Measurements from ENCODE around the gene NHERF1.

The NHERF1 gene

DNA sequence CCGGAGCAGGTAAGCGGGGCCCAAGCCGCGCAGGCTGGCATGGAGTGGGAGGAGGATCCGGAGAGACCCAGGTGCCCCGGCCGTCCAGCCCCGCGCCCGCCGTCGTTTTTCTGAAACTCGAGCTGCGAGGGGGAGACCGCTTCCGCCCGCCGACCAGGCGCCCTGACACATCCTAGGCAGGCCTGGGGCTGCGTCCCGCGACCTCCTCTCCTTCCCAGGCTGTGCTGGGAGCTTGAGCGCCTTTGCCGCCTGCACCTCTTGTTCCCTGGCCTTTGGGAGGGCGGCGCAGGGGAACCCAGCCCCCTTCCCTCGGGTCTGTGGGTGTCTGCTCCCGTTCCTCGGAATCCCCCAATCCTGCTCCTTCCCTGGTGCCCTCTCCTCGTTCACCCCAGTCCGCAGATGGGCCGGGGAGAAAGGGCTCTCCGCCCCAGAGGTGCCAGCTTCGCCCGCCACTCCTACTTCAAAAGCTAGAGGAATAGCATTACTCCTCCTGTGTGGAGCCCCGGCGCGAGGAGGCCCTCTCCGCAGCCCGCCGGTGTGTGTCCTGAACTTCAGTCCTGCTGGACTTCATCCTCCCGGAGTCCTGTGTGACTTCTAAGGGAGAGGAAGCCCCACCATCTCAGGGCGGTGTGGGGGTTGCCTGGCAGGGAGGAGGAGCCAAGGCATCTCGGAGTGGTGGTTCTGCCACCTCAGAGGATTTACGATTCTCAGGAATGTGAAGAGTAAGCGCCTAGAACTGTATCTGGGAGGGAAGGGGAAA, 1.0 kb downstream of the NHERF1 start:
- DNase-seq (ENCODE audit: low read depth), result no peak

DNA sequence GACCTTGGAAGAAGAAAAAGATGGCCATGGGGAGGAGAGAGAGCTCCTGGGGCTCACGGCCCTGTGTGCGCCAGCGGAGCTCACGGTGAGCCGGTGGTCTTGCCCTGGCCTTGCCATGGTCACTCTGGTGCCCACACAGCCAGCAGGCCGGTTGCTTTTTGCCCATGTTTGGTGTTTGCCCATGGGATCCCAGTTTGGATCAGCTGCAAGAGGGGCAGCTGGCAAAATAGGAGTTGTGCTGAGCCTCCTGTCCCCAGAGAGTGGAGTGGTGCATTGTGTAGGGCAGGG, 1.6 kb downstream of the NHERF1 start:
- no peak for DNase-seq (ENCODE audit: low read depth)

DNA sequence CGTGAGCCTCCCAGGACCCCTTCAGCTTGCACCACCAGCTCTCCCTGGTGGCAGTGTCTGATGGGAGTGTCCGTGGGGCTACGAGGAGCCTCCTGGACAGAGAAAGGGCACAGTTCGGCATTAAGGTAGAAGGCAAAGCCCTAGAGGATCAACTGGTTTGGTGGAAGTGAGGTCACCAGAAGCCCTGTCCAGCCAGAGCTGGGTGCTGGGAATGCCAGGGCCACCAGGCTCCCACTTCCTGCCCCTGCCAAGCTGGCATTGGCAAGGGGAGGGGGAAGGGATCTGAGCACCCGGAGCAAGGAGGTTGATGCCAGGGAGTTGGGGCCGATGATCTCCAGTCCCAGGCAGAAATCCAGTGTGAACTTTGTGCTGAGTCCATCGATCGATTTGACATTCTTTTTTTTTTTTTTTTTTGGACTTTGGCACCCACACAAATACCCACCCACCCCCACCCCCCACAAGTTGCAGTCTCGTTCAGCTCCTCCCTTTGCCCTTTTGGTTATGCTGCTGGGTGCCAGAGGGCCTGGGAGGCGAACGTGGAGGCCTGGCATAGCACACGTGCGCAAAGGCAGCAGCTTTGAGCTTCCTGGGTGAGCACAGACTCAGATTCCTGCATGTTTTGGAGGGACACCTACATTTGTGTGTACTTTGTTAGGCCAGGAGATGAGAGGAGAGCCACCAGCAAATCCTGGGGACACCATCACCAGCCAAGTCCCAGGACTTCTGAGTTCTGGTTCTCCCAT, 2.1 kb downstream of the NHERF1 start:
- no peak for DNase-seq (ENCODE audit: low read depth)

DNA sequence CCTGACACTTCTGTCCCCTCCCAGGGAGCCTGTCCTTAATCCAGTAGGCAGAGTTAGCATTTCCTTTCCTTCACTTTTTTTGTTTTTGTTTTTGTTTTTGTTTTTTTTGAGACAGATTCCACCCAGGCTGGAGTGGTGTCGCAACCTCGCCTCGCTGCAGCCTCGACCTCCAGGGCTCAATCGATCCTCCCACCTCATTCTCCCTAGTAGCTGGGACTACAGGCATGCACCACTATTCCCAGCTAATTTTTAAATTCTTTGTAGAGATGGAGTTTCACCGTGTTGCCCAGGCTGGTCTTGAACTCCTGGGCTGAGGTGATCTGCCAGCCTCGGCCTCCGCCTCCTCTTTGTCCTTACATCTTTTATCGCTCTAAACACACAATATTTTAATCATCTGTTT, 4.0 kb downstream of the NHERF1 start:
- DNase-seq (ENCODE audit: low read depth), result no peak

DNA sequence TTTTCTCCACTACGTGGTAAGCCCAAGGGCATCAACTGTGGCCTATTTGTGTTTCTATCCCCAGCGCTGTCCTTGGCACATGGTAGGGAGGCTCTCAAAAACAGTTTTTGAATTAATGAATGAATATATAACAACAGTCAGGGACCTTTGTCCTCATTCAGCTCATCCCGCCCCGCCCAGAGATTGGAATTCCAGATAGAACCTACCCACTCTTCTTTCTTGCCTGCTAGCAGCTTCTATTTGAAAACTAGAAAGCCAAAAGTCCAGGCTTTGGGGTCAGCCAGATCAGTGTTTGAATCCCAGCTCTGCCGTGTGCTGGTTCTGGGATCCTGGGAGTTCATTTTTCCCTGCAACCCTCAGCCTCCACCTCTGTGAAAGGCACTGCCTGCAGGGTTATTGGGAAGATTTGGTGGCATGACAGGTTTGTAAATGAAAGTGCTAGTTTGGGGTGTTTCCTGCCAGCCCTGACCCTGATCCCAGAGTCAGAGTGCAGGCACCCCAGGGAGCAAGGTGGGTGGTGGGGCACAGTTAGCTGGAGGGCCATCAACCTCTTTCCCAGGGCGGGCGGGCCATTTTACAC, 4.5 kb downstream of the NHERF1 start:
- DNase-seq (ENCODE audit: low read depth), result no peak

DNA sequence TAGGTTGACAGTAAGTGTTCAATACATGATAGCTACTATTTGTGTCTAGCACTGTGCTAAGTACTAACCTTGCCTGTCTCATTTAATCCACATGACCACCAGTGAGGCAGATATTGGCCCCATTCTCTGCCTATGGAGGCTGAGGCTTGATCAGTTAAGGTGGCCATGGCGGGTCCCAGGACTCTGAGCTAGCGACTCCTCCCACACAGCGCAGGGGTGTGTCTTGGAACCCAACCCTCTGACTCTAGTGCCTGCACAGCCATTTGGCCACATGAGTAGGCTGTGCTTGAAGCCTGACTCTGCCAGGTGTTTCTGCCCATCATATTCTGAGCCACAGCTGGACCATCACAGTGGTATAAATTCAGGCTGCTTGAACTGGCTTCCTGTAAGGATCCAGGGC, 6.4 kb downstream of the NHERF1 start:
- no peak for DNase-seq (ENCODE audit: low read depth)

DNA sequence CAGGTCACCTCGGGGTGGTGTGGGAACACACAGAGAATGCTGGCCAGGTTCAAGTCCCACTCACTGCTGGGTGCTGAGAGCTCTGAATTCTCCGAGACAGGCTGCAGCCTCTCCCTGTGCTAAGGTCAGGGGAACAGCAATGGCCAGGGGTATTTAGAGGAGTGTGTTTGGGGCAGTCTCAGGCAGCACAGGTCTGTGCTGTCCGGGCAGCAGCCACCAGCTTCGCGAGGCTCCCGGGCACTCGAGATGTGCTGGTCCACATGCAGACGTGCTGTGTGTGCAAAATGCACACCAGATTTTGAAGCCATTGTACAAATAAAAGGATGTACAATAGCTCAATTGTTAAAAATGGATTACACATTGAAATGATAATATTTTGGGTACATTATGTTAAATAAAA, 7.1 kb downstream of the NHERF1 start:
- no peak for DNase-seq (ENCODE audit: low read depth)

DNA sequence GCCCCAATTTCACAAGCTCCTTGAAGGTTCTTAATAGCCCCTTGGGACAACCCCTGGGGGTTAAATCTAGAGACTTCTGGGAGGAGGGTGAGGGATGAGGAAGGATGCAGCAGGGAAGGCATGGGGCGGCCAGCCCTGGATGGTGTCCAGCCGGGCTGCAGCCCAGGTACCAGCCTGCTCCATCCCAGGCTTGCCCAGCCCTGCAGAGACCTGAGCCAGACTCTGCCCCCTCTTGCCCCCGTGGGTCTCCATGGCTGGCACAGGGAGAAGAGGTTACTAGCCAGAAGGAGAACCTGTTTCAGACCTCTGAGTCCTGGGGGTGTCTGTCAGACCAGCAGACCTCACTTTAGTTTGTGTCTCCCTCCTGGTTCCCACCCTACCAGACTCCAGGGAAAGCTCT, 8.5 kb downstream of the NHERF1 start:
- no peak for DNase-seq (ENCODE audit: low read depth)

DNA sequence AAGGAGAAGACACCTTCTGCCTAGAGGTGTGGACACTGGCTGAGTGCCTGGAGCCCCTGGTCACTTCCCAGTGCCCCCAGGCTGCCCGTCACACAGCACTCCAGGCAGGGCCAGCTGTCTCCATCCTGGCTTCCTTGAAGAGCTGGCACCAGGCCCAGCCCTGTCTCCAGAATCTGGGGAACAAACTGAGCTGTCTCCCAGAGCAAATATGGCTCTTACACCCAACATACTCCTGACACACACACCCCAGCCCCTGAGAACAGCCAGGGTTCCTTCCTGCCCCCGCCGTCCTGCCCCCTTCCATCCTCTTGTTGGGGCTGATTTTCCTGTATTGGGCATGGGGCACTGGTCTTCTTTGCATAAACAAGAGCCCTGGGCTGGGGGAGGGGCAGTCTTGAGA, 9.1 kb downstream of the NHERF1 start:
- DNase-seq (ENCODE audit: low read depth), result no peak

DNA sequence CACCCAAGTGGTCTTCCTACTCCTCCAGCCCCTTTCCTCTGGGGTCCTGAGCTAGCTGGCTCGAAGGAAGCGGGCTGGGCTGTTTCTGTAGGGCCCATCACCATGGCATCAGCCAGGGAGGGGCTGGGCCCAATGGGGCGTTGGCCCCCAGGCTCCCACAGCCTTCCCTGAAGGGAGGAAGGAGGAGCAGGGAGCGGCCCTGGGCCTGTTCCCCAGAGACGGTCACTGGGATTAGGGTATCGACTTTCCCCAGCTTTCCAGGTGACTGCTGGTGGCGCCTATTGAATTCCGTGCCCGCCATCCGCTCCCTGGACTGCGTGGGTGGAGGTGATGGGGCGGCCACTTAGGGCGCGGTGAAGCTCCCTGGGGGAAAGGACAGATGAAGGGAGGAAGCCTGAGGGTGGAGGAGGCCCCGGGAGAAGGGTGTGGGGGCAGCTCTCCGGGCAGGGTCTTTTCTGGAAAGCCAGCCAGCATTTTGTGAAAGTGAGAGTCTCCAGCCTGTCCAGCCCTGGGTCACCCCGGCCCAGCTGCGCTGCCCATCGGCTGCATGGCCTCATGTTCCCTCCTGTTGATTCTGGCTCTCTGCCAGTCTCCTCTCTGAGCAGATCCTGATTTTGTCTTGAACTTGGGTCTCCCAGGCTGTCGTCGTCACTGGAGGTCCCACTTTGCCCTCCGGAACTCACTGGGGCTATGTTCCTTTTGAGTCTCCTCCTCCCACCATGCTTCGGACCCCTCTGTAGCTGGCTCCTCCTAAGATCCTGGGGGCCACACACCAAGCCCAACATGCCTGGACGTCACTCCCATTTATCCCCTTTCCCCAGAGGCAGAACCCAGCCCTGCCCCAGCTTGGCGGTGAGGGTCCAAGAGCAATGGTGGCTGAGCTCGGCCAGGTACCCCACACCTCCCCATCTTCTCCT, 9.8 kb downstream of the NHERF1 start:
- no peak for DNase-seq (ENCODE audit: low read depth)

DNA sequence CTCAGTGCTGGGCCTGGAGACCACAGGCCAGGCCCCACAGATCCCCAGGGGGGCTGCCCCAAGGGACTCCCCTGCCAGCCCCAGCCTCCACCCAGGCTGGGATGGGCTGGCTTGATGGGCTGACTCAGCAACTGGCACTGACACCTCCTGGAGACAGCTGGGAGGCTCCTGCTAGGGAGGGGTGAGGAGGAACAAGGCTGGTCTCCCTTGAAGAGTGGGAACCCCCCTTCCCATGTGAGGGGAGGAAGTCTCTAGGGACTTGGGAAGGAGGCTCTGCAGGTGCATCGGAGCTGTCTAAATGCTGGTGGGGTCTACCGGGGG, 10.4 kb downstream of the NHERF1 start:
- peak; percentile 32 for DNase-seq (ENCODE audit: low read depth)

DNA sequence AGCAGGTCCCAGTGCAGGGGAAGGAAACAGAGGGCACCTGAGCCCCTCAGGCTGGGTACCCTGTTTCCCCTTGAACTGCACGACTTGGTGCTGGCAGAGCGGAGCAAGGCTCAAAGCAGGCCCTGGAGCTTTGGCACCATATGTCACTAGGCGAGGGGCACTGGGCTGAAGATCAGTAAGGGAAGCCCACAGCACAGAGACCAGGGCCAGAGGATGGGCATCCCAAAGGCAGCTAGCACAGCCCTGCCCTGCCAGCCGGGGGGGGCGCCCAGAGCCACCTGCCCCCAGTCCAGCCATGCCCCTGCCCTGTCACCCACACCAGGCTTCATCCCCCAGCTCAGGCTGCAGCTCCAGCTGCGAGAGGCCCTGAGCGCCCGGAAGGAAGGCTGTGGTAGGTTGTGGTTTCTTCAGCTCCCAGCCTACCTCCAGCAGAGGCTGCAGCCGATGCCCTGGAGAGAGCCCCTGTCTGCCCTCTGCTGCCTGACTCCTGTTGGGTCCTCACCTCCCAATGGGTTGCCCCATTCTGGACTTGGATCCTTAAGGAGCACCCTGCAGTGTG, 10.9 kb downstream of the NHERF1 start:
- no peak for DNase-seq (ENCODE audit: low read depth)

DNA sequence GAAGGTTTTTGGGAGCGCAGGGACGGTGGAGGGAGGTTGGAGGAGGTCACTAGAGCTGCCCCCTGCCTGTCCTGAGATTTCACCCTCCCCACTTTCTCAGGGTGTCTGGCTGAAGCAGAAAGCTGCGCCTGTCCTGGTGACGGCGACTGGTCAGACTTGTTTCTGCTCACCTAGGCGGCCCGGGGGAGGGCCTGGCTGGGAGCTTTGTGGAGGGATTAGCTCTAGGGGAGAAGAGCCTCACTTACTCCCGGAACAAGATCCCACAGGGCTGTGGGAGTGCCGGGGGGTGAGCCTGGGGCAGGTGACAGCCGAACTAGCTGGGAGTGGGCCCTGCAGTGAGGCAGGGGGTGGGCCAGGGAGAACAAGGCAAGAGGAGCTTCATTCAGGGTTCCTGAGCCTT, 11.5 kb downstream of the NHERF1 start:
- no peak for DNase-seq (ENCODE audit: low read depth)

DNA sequence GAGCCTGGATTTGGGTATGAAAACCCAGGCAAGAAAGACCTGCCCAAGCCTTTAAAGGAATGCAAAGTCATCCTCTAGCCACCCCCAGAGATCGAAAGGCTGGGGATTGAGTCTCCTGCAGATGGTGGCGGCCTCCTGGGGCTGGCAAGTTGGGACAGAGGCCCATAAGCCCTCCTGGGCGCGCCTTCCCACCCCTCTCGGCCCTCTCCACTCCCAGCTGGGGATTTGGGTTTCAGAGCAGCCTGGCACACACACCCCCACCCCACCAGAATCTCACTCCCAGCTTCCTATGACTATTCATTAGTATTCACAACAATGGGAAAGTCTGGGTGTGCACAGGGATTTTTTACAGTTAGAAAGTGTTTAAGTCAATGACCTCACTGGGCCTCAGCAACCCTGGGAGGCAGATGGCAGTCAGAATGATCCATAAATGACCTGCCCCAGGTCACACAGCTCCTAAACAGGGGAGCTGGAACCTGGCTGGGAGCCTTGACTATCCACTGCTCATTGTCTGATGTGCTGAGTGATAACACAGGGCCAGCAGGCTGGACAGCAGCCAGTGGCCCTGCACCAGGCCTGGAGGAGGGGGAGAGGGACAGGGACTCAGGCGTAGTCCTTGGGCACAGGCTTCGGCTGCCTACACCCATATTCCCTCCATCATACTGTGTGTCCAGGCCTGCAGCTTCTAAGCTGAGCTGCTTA, 12.1 kb downstream of the NHERF1 start:
- DNase-seq (ENCODE audit: low read depth), result no peak

DNA sequence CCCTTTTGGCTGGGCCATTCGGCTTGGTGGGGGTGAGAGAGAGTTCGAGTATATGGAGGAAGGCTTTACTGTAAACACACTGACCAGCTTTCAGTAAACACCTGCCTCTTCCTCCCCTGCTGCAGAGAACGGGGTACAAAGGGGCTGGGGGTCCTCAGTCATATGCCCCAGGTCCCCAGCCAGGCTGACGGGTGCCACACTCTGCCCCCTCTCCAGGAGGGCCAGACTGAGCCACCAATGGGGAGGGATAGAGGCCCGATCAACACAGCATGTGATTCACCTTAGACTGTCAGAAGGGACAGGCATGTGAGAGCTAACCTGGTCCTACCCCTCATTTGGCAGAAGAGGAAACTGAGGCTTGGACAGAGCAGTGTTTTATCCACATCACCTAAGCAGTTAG, 13.0 kb downstream of the NHERF1 start:
- DNase-seq (ENCODE audit: low read depth), result no peak

DNA sequence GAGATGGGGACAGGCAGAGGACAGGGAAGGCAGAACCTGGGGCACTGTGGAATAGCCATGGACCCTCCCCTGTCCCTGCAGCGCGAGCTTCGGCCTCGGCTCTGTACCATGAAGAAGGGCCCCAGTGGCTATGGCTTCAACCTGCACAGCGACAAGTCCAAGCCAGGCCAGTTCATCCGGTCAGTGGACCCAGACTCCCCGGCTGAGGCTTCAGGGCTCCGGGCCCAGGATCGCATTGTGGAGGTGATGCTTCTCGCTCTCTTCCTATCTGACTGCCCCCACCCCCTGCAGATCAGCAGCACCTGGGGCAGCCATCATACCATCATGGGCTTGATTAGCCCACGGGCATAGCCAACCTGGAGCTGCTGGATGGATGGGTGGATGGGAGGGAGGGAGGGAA, 13.5 kb downstream of the NHERF1 start:
- no peak for DNase-seq (ENCODE audit: low read depth)

DNA sequence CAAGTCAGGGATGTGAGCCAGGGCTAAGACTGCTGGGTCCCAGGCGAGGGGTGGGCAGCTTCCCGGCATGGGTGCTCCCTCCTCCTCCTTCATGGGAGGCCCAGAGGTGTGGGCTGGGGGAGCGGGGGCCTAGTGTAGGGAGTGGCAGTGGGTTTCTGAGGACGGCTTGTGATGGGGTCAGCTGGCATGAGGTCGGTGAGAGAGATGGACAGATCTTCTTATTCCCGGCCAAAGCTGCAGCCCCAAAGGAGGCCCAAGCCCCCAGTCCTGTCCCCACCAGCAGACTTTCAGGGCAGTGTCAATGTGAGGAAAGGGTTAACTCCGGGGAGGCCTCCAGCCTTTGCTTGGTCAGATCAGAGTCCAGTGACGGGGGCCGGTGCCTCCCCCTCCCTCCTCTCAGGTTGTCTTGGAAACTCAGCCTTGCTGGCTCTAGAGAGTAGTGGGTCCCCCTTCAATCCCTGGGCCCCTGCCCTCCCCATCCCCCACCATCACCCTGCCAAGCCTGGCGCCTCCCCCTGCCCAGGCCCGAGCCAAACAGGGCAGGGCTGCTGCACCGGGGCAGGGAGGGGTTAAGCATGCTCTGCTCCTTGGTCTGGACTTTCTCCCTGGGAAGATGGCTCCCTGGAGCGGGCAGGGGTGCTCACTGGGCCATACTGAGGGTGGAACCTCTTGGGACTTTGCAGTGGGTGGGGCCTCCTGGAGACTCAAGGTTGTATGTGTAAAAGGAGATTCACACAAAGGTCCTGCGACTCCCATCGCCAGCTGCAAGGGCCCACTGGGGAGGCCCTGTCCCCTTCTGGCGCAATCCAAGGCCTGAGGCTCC, 15.3 kb downstream of the NHERF1 start:
- no peak for DNase-seq (ENCODE audit: low read depth)

DNA sequence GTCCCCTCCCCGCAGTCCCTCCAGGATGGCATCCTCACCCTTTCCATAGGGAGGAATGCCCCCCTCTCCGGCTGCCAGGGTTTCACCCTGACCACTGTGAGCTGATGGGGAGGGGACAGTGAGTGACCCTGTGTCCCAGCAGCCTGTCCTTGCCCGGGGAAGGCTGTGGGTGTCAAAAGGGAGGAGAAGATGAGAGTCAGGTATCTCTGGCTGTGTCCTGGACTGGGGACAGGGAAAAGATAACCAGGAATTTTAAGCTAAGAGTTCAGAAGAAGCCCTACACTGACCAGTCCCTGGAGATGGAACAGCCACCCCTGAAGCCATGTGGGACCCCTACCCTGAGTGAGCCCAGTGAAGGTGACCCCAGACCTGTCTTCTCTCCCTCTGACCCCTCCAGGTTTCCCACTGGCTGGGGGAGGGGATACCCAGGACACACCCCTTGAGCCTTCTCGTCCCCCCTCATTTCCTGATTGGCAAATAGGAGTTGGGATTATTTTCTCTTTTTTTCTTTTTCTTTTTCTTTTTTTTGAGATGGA, 16.4 kb downstream of the NHERF1 start:
- no peak for DNase-seq (ENCODE audit: low read depth)

DNA sequence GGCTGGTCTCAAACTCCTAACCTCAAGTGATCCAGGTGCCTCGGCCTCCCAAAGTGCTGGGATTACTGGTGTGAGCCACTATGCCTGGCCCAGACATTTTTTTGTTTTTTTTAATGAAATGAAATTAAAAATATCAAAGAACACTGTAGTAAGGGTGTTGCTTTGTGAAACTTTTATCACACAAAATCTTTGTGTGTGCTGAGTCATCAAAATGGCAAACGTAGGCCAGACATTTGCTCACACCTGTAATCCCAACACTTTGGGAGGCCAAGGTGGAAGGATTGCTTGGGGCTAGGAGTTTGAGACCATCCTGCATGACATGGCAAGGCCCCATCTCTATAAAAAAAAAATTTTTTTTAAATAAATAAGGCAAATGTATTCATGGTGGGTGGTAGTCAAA, 18.0 kb downstream of the NHERF1 start:
- no peak for DNase-seq (ENCODE audit: low read depth)

DNA sequence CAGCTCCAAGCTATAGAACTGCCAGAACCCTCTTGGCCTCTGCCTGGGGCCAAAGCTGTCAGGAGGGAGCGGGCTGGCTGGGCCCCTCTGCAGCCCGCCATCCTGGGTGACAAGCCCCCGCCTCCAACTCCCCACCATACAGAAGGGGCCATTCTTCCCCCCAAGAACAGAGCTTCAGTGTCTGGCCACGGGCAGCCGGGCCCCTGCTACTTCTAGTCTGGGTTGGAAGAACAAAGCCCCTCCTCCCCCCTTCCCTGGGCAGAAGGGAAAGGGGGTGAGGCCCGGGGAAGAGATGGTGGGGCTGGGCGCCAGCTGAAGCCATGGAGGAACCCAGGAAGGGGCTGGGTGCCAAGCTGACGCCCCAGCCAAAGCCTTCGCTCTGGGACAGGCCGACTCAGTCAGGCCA, 18.7 kb downstream of the NHERF1 start:
- no peak for DNase-seq (ENCODE audit: low read depth)

Data from GM04504 (cell line).